WERI-Rb-1 (cell line): ENCODE measurements around the gene GALNS.

Source experiments
- DNase-seq: peaks from one replicate; pipeline ENCODE4 v3.0.0-alpha.2; 2020
- H3K27ac ChIP-seq: fragments of 250-450 bp; sonication (Bioruptor Pico); 2 replicates; pipeline ENCODE4 v1.5.1; 2020; ENCODE audit warnings: mild to moderate bottlenecking, moderate library complexity
- H3K27me3 ChIP-seq: fragments of 250-450 bp; sonication (Bioruptor Pico); 2 replicates; pipeline ENCODE4 v1.5.1; 2021; ENCODE audit warnings: mild to moderate bottlenecking, low read depth, moderate library complexity; ENCODE audit not compliant: insufficient read depth, severe bottlenecking
- H3K36me3 ChIP-seq: fragments of 250-450 bp; sonication (Bioruptor Pico); 2 replicates; pipeline ENCODE4 v1.5.1; 2020; ENCODE audit warnings: mild to moderate bottlenecking, moderate library complexity
- H3K4me3 ChIP-seq: 2 replicates; pipeline ENCODE4 v1.5.1; 2011; ENCODE audit warnings: low read depth, mild to moderate bottlenecking, control low read depth, low read length
- H3K9me3 ChIP-seq: fragments of 250-450 bp; sonication (Bioruptor Pico); 2 replicates; pipeline ENCODE4 v1.5.1; 2021; ENCODE audit warnings: mild to moderate bottlenecking, moderate library complexity; ENCODE audit not compliant: severe bottlenecking
- CTCF ChIP-seq: IDR thresholded peaks from 2 replicates; pipeline ENCODE4 v1.5.1; 2011; ENCODE audit warnings: low read depth, mild to moderate bottlenecking, control low read depth, inconsistent platforms, low read length

Gene GALNS

GRCh38 chr16:88864521-88864920 lies 7.8 kb upstream of the GALNS start:
- H3K9me3 ChIP-seq, result no peaks in the 10 kb centered on the region

GRCh38 chr16:88864099-88864498 lies 7.4 kb upstream of the GALNS start:
- H3K9me3 ChIP-seq, result no peaks in the 10 kb centered on the region
- no peak for TF ChIP-seq CTCF
- H3K27ac ChIP-seq, result no peak overlapping the region
- no peaks in the 10 kb centered on the region for H3K27me3 ChIP-seq
- no peaks in the 10 kb centered on the region; the same call in 1 of the 2 replicates for H3K36me3 ChIP-seq
- DNase-seq, result no peak
- H3K4me3 ChIP-seq, result no peak overlapping the region

More at GRCh38 chr16:88864521-88864920, 7.8 kb upstream of the GALNS start:
- no peak overlapping the region for H3K27ac ChIP-seq
- no peak for DNase-seq
- no peaks in the 10 kb centered on the region; the same call in 1 of the 2 replicates for H3K36me3 ChIP-seq
- no peaks in the 10 kb centered on the region for H3K27me3 ChIP-seq
- H3K4me3 ChIP-seq, result no peak overlapping the region
- TF ChIP-seq CTCF, result no peak

- Histone ChIP-seq H3K27ac (no peak overlapping the region), H3K27me3 (no peaks in the 10 kb centered on the region), H3K9me3 (no peaks in the 10 kb centered on the region), H3K36me3 (no peaks in the 10 kb centered on the region; the same call in 1 of the 2 replicates), H3K4me3 (no peak overlapping the region)
- DNase-seq, result no peak
- TF ChIP-seq CTCF, result no peak
Measured at GRCh38 chr16:88863426-88863825, 6.7 kb upstream of the GALNS start.

- H3K36me3 ChIP-seq, result no peaks in the 10 kb centered on the region; the same call in 1 of the 2 replicates
- H3K4me3 ChIP-seq, result no peak overlapping the region
- H3K27ac ChIP-seq, result no peak overlapping the region
- H3K27me3 ChIP-seq, result no peaks in the 10 kb centered on the region
- no peak for TF ChIP-seq CTCF
- no peak for DNase-seq
- no peaks in the 10 kb centered on the region for H3K9me3 ChIP-seq
Measured at GRCh38 chr16:88862968-88863367, 6.2 kb upstream of the GALNS start.

- H3K9me3 ChIP-seq, result no peaks in the 10 kb centered on the region
- no peak overlapping the region for H3K4me3 ChIP-seq
- no peaks in the 10 kb centered on the region; the same call in 1 of the 2 replicates for H3K36me3 ChIP-seq
- H3K27ac ChIP-seq, result no peak overlapping the region
- DNase-seq, result no peak
- TF ChIP-seq CTCF, result no peak
- no peaks in the 10 kb centered on the region for H3K27me3 ChIP-seq
Measured at GRCh38 chr16:88861359-88861758, 4.6 kb upstream of the GALNS start.

GRCh38 chr16:88859381-88860091 lies 2.8 kb upstream of the GALNS start:
- Histone ChIP-seq H3K27ac (no peak overlapping the region), H3K27me3 (no peaks in the 10 kb centered on the region), H3K4me3 (no peak overlapping the region), H3K36me3 (no peaks in the 10 kb centered on the region; the same call in 1 of the 2 replicates), H3K9me3 (no peaks in the 10 kb centered on the region)
- no peak for TF ChIP-seq CTCF
- DNase-seq, result no peak
